HEK293 (cell line): ENCODE data around the gene DSC1.

Source experiments
- CTCF ChIA-PET: fragments of 350-600 bp; formaldehyde crosslinking; extraction: SDS; loops from one replicate; lab custom pipeline; 2021; ENCODE audit warnings: antibody characterized with exemption; lab: Yijun Ruan, JAX
- POLR2A ChIA-PET: fragments of 300-600 bp; formaldehyde crosslinking; extraction: SDS; loops from one replicate; lab custom pipeline; 2020; ENCODE audit warnings: antibody characterized with exemption, inconsistent platforms; lab: Yijun Ruan, JAX
- H3K27ac ChIP-seq: fragments of 200-500 bp; sonication (Bioruptor generic); 2 replicates; pipeline ENCODE4 v1.5.1; 2014; ENCODE audit warnings: low read depth, low read length, control low read depth, inconsistent platforms; ENCODE audit errors: extremely low read depth
- H3K36me3 ChIP-seq, 2 experiments: fragments of 200-500 bp in 1 of 2; sonication (Bioruptor generic) in 1 of 2; 1 replicate in 1 of 2; 2 replicates in 1 of 2; pipeline ENCODE4 v1.5.1; 2014 to 2017; ENCODE audit warnings: inconsistent platforms in 2 of 2, low read length in 2 of 2; ENCODE audit not compliant: control insufficient read depth in 2 of 2, insufficient read depth in 1 of 2
- H3K4me1 ChIP-seq: fragments of 200-500 bp; sonication (Bioruptor generic); 2 replicates; pipeline ENCODE4 v1.5.1; 2014; ENCODE audit warnings: mild to moderate bottlenecking, low read length, inconsistent platforms; ENCODE audit not compliant: control insufficient read depth, insufficient read depth
- H3K4me3 ChIP-seq: 2 replicates; pipeline ENCODE4 v1.5.1; 2011; ENCODE audit warnings: low read depth, mild to moderate bottlenecking, control low read depth, low read length, moderate library complexity
- H3K9me3 ChIP-seq: fragments of 200-500 bp; sonication (Bioruptor generic); 2 replicates; pipeline ENCODE4 v1.5.1; 2014; ENCODE audit warnings: low read depth, low read length, inconsistent platforms; ENCODE audit not compliant: control insufficient read depth, insufficient read depth
- FEZF1 ChIP-seq: fragments of 450-650 bp; formaldehyde crosslinking; IDR thresholded peaks from 2 replicates; pipeline ENCODE4 v1.5.1; 2016; ENCODE audit warnings: missing biosample characterization, missing genetic modification characterization
- GLI4 ChIP-seq: fragments of 450-650 bp; formaldehyde crosslinking; IDR thresholded peaks from 2 replicates; pipeline ENCODE4 v1.5.1; 2016; ENCODE audit warnings: missing biosample characterization, missing genetic modification characterization
- RBAK ChIP-seq: fragments of 450-650 bp; formaldehyde crosslinking; IDR thresholded peaks from 2 replicates; pipeline ENCODE4 v1.5.1; 2016; ENCODE audit warnings: missing biosample characterization, missing genetic modification characterization
- REST ChIP-seq: fragments of 450-650 bp; formaldehyde crosslinking; IDR thresholded peaks from 2 replicates; pipeline ENCODE4 v1.5.1; 2016; ENCODE audit warnings: missing biosample characterization, missing genetic modification characterization
- SCRT2 ChIP-seq: fragments of 450-650 bp; formaldehyde crosslinking; IDR thresholded peaks from 2 replicates; pipeline ENCODE4 v1.5.1; 2016; ENCODE audit warnings: missing biosample characterization, missing genetic modification characterization
- ZBTB11 ChIP-seq: fragments of 450-650 bp; formaldehyde crosslinking; conservative IDR thresholded peaks from 2 replicates; pipeline ENCODE4 v1.5.1; 2016; ENCODE audit warnings: low read depth, missing biosample characterization, missing genetic modification characterization
- ZBTB20 ChIP-seq: fragments of 450-650 bp; formaldehyde crosslinking; IDR thresholded peaks from 2 replicates; pipeline ENCODE4 v1.5.1; 2016; ENCODE audit warnings: missing biosample characterization, missing genetic modification characterization
- ZBTB21 ChIP-seq: fragments of 450-650 bp; formaldehyde crosslinking; IDR thresholded peaks from 2 replicates; pipeline ENCODE4 v1.5.1; 2017; ENCODE audit warnings: missing biosample characterization, missing genetic modification characterization
- ZFP37 ChIP-seq: fragments of 450-650 bp; formaldehyde crosslinking; IDR thresholded peaks from 2 replicates; pipeline ENCODE4 v1.5.1; 2016; ENCODE audit warnings: missing biosample characterization, missing genetic modification characterization
- ZNF140 ChIP-seq: fragments of 450-650 bp; formaldehyde crosslinking; IDR thresholded peaks from 2 replicates; pipeline ENCODE4 v1.5.1; 2016; ENCODE audit warnings: missing biosample characterization, missing genetic modification characterization
- ZNF19 ChIP-seq: fragments of 450-650 bp; formaldehyde crosslinking; IDR thresholded peaks from 2 replicates; pipeline ENCODE4; 2016; ENCODE audit warnings: missing biosample characterization, missing genetic modification characterization, low read depth
- ZNF2 ChIP-seq: fragments of 450-650 bp; formaldehyde crosslinking; IDR thresholded peaks from 2 replicates; pipeline ENCODE4 v1.5.1; 2016; ENCODE audit warnings: missing biosample characterization, missing genetic modification characterization
- ZNF202 ChIP-seq: fragments of 450-650 bp; formaldehyde crosslinking; IDR thresholded peaks from 2 replicates; pipeline ENCODE4 v1.5.1; 2016; ENCODE audit warnings: missing biosample characterization, missing genetic modification characterization, borderline replicate concordance
- ZNF26 ChIP-seq: fragments of 450-650 bp; formaldehyde crosslinking; IDR thresholded peaks from 2 replicates; pipeline ENCODE4 v1.5.1; 2016; ENCODE audit warnings: missing biosample characterization, missing genetic modification characterization
- ZNF266 ChIP-seq: fragments of 450-650 bp; formaldehyde crosslinking; IDR thresholded peaks from 2 replicates; pipeline ENCODE4 v1.5.1; 2016; ENCODE audit warnings: missing biosample characterization, missing genetic modification characterization, low read depth
- ZNF311 ChIP-seq: fragments of 450-650 bp; formaldehyde crosslinking; IDR thresholded peaks from 2 replicates; pipeline ENCODE4 v1.5.1; 2017; ENCODE audit warnings: missing biosample characterization, missing genetic modification characterization, borderline replicate concordance
- ZNF433 ChIP-seq: fragments of 450-650 bp; formaldehyde crosslinking; IDR thresholded peaks from 2 replicates; pipeline ENCODE4 v1.5.1; 2016; ENCODE audit warnings: missing biosample characterization, missing genetic modification characterization, low read depth
- ZNF555 ChIP-seq: fragments of 450-650 bp; formaldehyde crosslinking; conservative IDR thresholded peaks from 2 replicates; pipeline ENCODE4 v1.5.1; 2017; ENCODE audit warnings: missing biosample characterization, mild to moderate bottlenecking, missing genetic modification characterization, inconsistent platforms
- ZNF585B ChIP-seq: fragments of 450-650 bp; formaldehyde crosslinking; IDR thresholded peaks from 2 replicates; pipeline ENCODE4 v1.5.1; 2016; ENCODE audit warnings: missing biosample characterization, missing genetic modification characterization
- ZNF596 ChIP-seq: fragments of 450-650 bp; IDR thresholded peaks from 2 replicates; pipeline ENCODE4 v1.5.0; 2018; ENCODE audit warnings: missing biosample characterization, mild to moderate bottlenecking, missing genetic modification characterization, moderate library complexity
- ZNF600 ChIP-seq: fragments of 450-650 bp; formaldehyde crosslinking; IDR thresholded peaks from 2 replicates; pipeline ENCODE4 v1.5.1; 2016; ENCODE audit warnings: missing biosample characterization, missing genetic modification characterization
- ZNF623 ChIP-seq: fragments of 450-650 bp; formaldehyde crosslinking; IDR thresholded peaks from 2 replicates; pipeline ENCODE4 v1.5.1; 2016; ENCODE audit warnings: missing biosample characterization, missing genetic modification characterization
- ZNF624 ChIP-seq: fragments of 450-650 bp; formaldehyde crosslinking; IDR thresholded peaks from 2 replicates; pipeline ENCODE4 v1.5.1; 2017; ENCODE audit warnings: missing biosample characterization, missing genetic modification characterization
- ZNF670 ChIP-seq: fragments of 450-650 bp; formaldehyde crosslinking; IDR thresholded peaks from 2 replicates; pipeline ENCODE4 v1.5.1; 2016; ENCODE audit warnings: missing biosample characterization, missing genetic modification characterization, low read depth
- ZNF76 ChIP-seq: fragments of 450-650 bp; formaldehyde crosslinking; IDR thresholded peaks from 2 replicates; pipeline ENCODE4; 2016; ENCODE audit warnings: low read depth, missing biosample characterization, missing genetic modification characterization, borderline replicate concordance
- ZNF776 ChIP-seq: fragments of 450-650 bp; formaldehyde crosslinking; IDR thresholded peaks from 2 replicates; pipeline ENCODE4 v1.5.0; 2017; ENCODE audit warnings: missing biosample characterization, missing genetic modification characterization, borderline replicate concordance
- ZNF791 ChIP-seq: fragments of 450-650 bp; formaldehyde crosslinking; IDR thresholded peaks from 2 replicates; pipeline ENCODE4 v1.5.1; 2016; ENCODE audit warnings: missing biosample characterization, missing genetic modification characterization
- ZNF843 ChIP-seq: fragments of 450-650 bp; formaldehyde crosslinking; IDR thresholded peaks from 2 replicates; pipeline ENCODE4 v1.5.1; 2016; ENCODE audit warnings: missing biosample characterization, missing genetic modification characterization

DSC1 gene

GRCh38 chr18:31093294-31093693 lies 69.4 kb downstream of the DSC1 start (continued):
- no peak for TF ChIP-seq ZNF596 (tag by site-specific recombination)
- TF ChIP-seq ZNF670: no peak
- no peak for TF ChIP-seq GLI4

- no peak overlapping the region for H3K27ac ChIP-seq
- H3K9me3 ChIP-seq: no peaks in the 10 kb centered on the region
- TF ChIP-seq ZNF19 (no peak), ZNF623 (tag by site-specific recombination) (no peak), ZNF624 (tag by site-specific recombination) (no peak), ZNF670 (no peak), ZNF843 (tag by site-specific recombination) (no peak), ZNF585B (tag by site-specific recombination) (no peak), ZFP37 (no peak), ZBTB20 (no peak), ZNF776 (tag by site-specific recombination) (no peak), ZNF140 (no peak), FEZF1 (tag by site-specific recombination) (no peak), ZNF26 (no peak), REST (tag by site-specific recombination) (no peak)
- TF ChIP-seq, all 188 proteins: peak for 0
- ChIA-PET CTCF (interaction anchor here (0.6 kb wide), 1 partner anchor 11 kb away, joined by 3 read pairs; no protein-coding TSS in a partner anchor), POLR2A (no interaction called here)
- H3K4me1 ChIP-seq: no peaks in the 10 kb centered on the region
- H3K4me3 ChIP-seq: no peak overlapping the region
- H3K36me3 ChIP-seq: peaks cover 11 to 64% of the 10 kb centered on the region in 2 experiments; a peak in 2 of 3 replicates
Measured at GRCh38 chr18:31091350-31091749, 71.3 kb downstream of the DSC1 start.

- no peak overlapping the region for H3K27ac ChIP-seq
- H3K36me3 ChIP-seq: peaks cover 11 to 82% of the 10 kb centered on the region in 2 experiments; a peak in 2 of 3 replicates
- no peak overlapping the region for H3K4me3 ChIP-seq
- no peaks in the 10 kb centered on the region for H3K9me3 ChIP-seq
- TF ChIP-seq ZNF311 (tag by site-specific recombination) (no peak), ZNF433 (no peak), ZNF791 (tag by site-specific recombination) (no peak), ZBTB21 (tag by site-specific recombination) (no peak), ZNF555 (tag by site-specific recombination) (no peak), RBAK (tag by site-specific recombination) (no peak), ZNF266 (tag by site-specific recombination) (no peak), ZNF76 (tag by site-specific recombination) (no peak), SCRT2 (tag by site-specific recombination) (no peak), ZNF600 (tag by site-specific recombination) (no peak), ZBTB11 (tag by site-specific recombination) (no peak), ZNF202 (no peak), ZNF2 (tag by site-specific recombination) (no peak)
- TF ChIP-seq, all 188 proteins: peak for 0
- no peaks in the 10 kb centered on the region for H3K4me1 ChIP-seq
- ChIA-PET CTCF (interaction anchor here (0.8 kb wide), 1 partner anchor 118 kb away, joined by 3 read pairs; no protein-coding TSS in a partner anchor), POLR2A (no interaction called here)
Measured at GRCh38 chr18:31088532-31088931, 74.1 kb downstream of the DSC1 start.
